Caco-2 (cell line): ENCODE results near the gene ZNF880. TPM values are rescaled to one million over a fixed set of nuclear protein-coding genes. Genes with fewer than 3 reads are reported as not detected.

Source experiments
- Bru-seq: library from RNA; stranded (reverse); fragments of 400-500 nt; gene quantifications from one replicate; lab custom pipeline; 2021; lab: Mats Ljungman, UMichigan
- BruChase-seq, 2 experiments: library from RNA; stranded (reverse); fragments of 400-500 nt; gene quantifications; one replicate each; lab custom pipeline; 2021; lab: Mats Ljungman, UMichigan
- BruUV-seq: library from RNA; stranded (reverse); fragments of 400-500 nt; replicated peaks from 2 replicates; lab custom pipeline; 2021; lab: Mats Ljungman, UMichigan
- CTCF ChIA-PET: fragments of 300-600 bp; sonication (Branson Sonifier 250); formaldehyde crosslinking; loops from one replicate; lab custom pipeline; 2022; ENCODE audit warnings: antibody characterized with exemption; lab: Charles Lee
- POLR2A ChIA-PET: fragments of 300-600 bp; sonication (Branson Sonifier 250); formaldehyde crosslinking; loops from one replicate; lab custom pipeline; 2022; ENCODE audit warnings: antibody characterized with exemption; lab: Charles Lee
- DNase-seq, 2 experiments: peaks; one replicate each; pipeline versions ENCODE4 v3.0.0 to v3.0.0-alpha.2; 2020 to 2022
- H3K27me3 ChIP-seq: replicated peaks from 2 replicates; pipeline ENCODE4 v1.6.0; 2011; ENCODE audit warnings: low read length; ENCODE audit not compliant: control insufficient read depth, insufficient read depth
- H3K36me3 ChIP-seq: 2 replicates; pipeline ENCODE4 v1.5.1; 2011; ENCODE audit warnings: low read length; ENCODE audit not compliant: control insufficient read depth, insufficient read depth
- H3K4me1 ChIP-seq: fragments of 250-450 bp; sonication (Bioruptor Pico); 2 replicates; pipeline ENCODE4 v1.5.1; 2020; ENCODE audit warnings: mild to moderate bottlenecking
- H3K4me3 ChIP-seq: 2 replicates; pipeline ENCODE4 v1.5.1; 2011; ENCODE audit warnings: low read depth, mild to moderate bottlenecking, control low read depth, low read length
- H3K9me3 ChIP-seq: fragments of 250-450 bp; sonication (Bioruptor Pico); 2 replicates; pipeline ENCODE4 v1.5.1; 2020; ENCODE audit warnings: mild to moderate bottlenecking, moderate library complexity
- H3K27ac Mint-ChIP-seq: one replicate; pipeline ENCODE4 v1.8.0; 2022; ENCODE audit warnings: mixed read lengths; ENCODE audit not compliant: unreplicated experiment
- H3K27me3 Mint-ChIP-seq: one replicate; pipeline ENCODE4 v1.8.0; 2022; ENCODE audit warnings: mixed read lengths; ENCODE audit not compliant: insufficient read depth, unreplicated experiment
- H3K36me3 Mint-ChIP-seq: one replicate; pipeline ENCODE4 v1.8.0; 2022; ENCODE audit warnings: mild to moderate bottlenecking, mixed read lengths; ENCODE audit not compliant: insufficient read depth, unreplicated experiment
- H3K4me1 Mint-ChIP-seq: one replicate; pipeline ENCODE4 v1.8.0; 2022; ENCODE audit warnings: low read depth, mixed read lengths; ENCODE audit not compliant: unreplicated experiment
- H3K4me3 Mint-ChIP-seq: one replicate; pipeline ENCODE4 v1.8.0; 2022; ENCODE audit warnings: mild to moderate bottlenecking, moderate library complexity, mixed read lengths; ENCODE audit not compliant: unreplicated experiment
- H3K9me3 Mint-ChIP-seq: one replicate; pipeline ENCODE4 v1.8.0; 2022; ENCODE audit warnings: mixed read lengths; ENCODE audit not compliant: unreplicated experiment
- intact Hi-C: fragments of 100-400 bp; cut with micrococcal nuclease; formaldehyde crosslinking; loops from one replicate; pipeline ENCODE4 v1.10.0; 2022; ENCODE audit not compliant: unreplicated experiment
- long read RNA-seq: library from polyadenylated mRNA; stranded (forward); transcript quantifications from one replicate; pipeline ENCODE4 v2.0.0, GENCODE V29; 2022
- total RNA-seq: library from RNA; stranded (reverse); gene quantifications from 2 replicates; pipeline ENCODE4 v1.2.3, GENCODE V29; 2022
- TF ChIP-seq, protein P1 (sequence below), 2 experiments: fragments of 200-600 bp in 1 of 2; IDR thresholded peaks; 1 replicate in 1 of 2; 2 replicates in 1 of 2; pipeline versions ENCODE4 v1.5.1 to v1.8.0; 2011 to 2022; ENCODE audit warnings: antibody characterized with exemption in 1 of 2, control low read depth in 1 of 2, inconsistent platforms in 1 of 2, low read depth in 1 of 2, low read length in 1 of 2, mild to moderate bottlenecking in 1 of 2, moderate library complexity in 1 of 2; ENCODE audit not compliant: insufficient read depth in 1 of 2, severe bottlenecking in 1 of 2, unreplicated experiment in 1 of 2

Gene ZNF880
- 1.8 and 2.0 TPM in 2 replicates for total RNA-seq
- Bru-seq, nascent RNA = percentile 38 among the genes with signal in this experiment
- percentile 35 among the genes with signal in this experiment for BruChase-seq, experiment 1, labeled RNA remaining after a 2-hour chase
- BruChase-seq, experiment 2, labeled RNA remaining after a 6-hour chase = percentile 38 among the genes with signal in this experiment
- long read RNA-seq, partial matches to known transcripts = 0 of 1 reads
- long read RNA-seq, other reads (novel, unspliced or antisense) = 0 of 1 reads

- H3K27me3 Mint-ChIP-seq = no peaks in the 10 kb centered on the region
- peaks cover 36% of the 10 kb centered on the region for H3K9me3 Mint-ChIP-seq
- TF ChIP-seq, protein P1, sequence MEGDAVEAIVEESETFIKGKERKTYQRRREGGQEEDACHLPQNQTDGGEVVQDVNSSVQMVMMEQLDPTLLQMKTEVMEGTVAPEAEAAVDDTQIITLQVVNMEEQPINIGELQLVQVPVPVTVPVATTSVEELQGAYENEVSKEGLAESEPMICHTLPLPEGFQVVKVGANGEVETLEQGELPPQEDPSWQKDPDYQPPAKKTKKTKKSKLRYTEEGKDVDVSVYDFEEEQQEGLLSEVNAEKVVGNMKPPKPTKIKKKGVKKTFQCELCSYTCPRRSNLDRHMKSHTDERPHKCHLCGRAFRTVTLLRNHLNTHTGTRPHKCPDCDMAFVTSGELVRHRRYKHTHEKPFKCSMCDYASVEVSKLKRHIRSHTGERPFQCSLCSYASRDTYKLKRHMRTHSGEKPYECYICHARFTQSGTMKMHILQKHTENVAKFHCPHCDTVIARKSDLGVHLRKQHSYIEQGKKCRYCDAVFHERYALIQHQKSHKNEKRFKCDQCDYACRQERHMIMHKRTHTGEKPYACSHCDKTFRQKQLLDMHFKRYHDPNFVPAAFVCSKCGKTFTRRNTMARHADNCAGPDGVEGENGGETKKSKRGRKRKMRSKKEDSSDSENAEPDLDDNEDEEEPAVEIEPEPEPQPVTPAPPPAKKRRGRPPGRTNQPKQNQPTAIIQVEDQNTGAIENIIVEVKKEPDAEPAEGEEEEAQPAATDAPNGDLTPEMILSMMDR (IDR thresholded peaks at IDR 0.05; ENCODE audit: insufficient read depth in 1 of 2, low read depth in 1 of 2, low read length in 1 of 2, severe bottlenecking in 1 of 2, unreplicated experiment in 1 of 2) = no peak
- POLR2A ChIA-PET = no interaction called here
- H3K36me3 Mint-ChIP-seq = peaks cover 6% of the 10 kb centered on the region
- CTCF ChIA-PET = interaction anchor here (0.5 kb wide), 1 partner anchor 232 kb away, joined by 3 read pairs; no protein-coding TSS in a partner anchor
- Histone ChIP-seq H3K36me3 (no peaks in the 10 kb centered on the region), H3K27me3 (no peaks in the 10 kb centered on the region), H3K4me1 (no peaks in the 10 kb centered on the region), H3K9me3 (peaks cover 44% of the 10 kb centered on the region), H3K4me3 (peak within 1 kb of the TSS; percentile 35)
- H3K4me3 Mint-ChIP-seq = peak within 1 kb of the TSS; percentile 66
- intact Hi-C loops = no loop called here
- H3K4me1 Mint-ChIP-seq = no peaks in the 10 kb centered on the region
- BruUV-seq = TSS peak; percentile 76
- peak; percentile 65 to 66 for DNase-seq
- H3K27ac Mint-ChIP-seq = peak within 1 kb of the TSS; percentile 36
Measured at GRCh38 chr19:52369559-52370340, at the start of gene ZNF880. TSS of gene ZNF880 (plus strand) at chr19:52369923. CDS start at chr19:52369966, 43 bp downstream.

DNA sequence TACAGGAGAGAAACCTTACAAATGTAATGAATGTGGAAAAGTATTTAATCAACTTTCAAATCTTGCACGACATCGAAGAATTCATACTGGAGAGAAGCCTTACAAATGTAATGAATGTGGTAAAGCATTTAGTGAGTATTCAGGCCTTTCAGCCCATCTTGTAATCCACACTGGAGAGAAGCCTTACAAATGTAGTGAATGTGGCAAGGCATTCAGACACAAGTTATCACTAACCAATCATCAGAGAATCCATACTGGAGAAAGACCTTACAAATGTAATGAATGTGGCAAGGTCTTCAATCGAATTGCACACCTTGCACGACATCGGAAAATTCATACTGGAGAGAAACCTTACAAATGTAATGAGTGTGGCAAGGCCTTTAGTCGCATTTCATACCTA, 47.3 kb upstream of the ZNF880 start:
- Mint-ChIP-seq H3K9me3 (peaks cover 83% of the 10 kb centered on the region), H3K4me1 (no peaks in the 10 kb centered on the region), H3K27me3 (no peaks in the 10 kb centered on the region), H3K36me3 (peaks cover 76% of the 10 kb centered on the region), H3K27ac (no peak overlapping the region), H3K4me3 (no peak overlapping the region)
- H3K4me3 ChIP-seq = no peak overlapping the region
- no TSS peak for BruUV-seq
- peaks cover 74% of the 10 kb centered on the region for H3K9me3 ChIP-seq
- TF ChIP-seq, protein P1 (IDR thresholded peaks at IDR 0.05; ENCODE audit: insufficient read depth in 1 of 2, low read depth in 1 of 2, low read length in 1 of 2, severe bottlenecking in 1 of 2, unreplicated experiment in 1 of 2) = no peak
- no peak for DNase-seq
- no peaks in the 10 kb centered on the region for H3K4me1 ChIP-seq
- ChIA-PET POLR2A (no interaction called here), CTCF (no interaction called here)
- H3K36me3 ChIP-seq = peaks cover 8% of the 10 kb centered on the region; the same call in 1 of the 2 replicates
- intact Hi-C loops = no loop called here
- H3K27me3 ChIP-seq = no peaks in the 10 kb centered on the region

DNA sequence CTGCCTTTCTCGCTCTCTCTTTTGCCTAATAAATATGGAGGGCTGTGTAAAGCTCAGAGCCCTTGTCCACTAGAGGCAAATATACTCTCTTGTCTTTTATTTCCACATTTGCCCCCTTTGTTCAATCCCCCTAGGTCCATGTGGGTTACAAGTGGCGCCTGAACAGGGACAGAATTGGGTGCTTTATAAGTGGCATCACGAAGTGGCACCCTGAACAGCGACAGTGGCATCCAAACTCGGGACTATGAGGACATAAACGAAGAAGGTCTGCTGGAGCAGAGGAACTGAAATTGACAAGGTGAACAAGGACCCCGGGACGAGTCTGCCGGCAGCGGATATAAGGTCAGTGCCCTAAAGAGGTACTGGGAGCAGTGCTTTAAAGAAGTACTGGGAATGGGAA, 38.0 kb upstream of the ZNF880 start:
- no TSS peak for BruUV-seq
- Mint-ChIP-seq H3K27ac (no peak overlapping the region), H3K4me1 (no peaks in the 10 kb centered on the region), H3K4me3 (no peak overlapping the region), H3K27me3 (no peaks in the 10 kb centered on the region), H3K36me3 (peaks cover 9% of the 10 kb centered on the region), H3K9me3 (peaks cover 41% of the 10 kb centered on the region)
- H3K27me3 ChIP-seq = no peaks in the 10 kb centered on the region
- no peak overlapping the region for H3K4me3 ChIP-seq
- intact Hi-C loops = no loop called here
- no peaks in the 10 kb centered on the region for H3K36me3 ChIP-seq
- TF ChIP-seq, protein P1 (IDR thresholded peaks at IDR 0.05; ENCODE audit: insufficient read depth in 1 of 2, low read depth in 1 of 2, low read length in 1 of 2, severe bottlenecking in 1 of 2, unreplicated experiment in 1 of 2) = no peak
- H3K4me1 ChIP-seq = no peaks in the 10 kb centered on the region
- DNase-seq = peak in 1 of 2 experiments; percentile 13
- ChIA-PET CTCF (no interaction called here), POLR2A (no interaction called here)
- H3K9me3 ChIP-seq = peaks cover 41% of the 10 kb centered on the region
